Liver (tissue), 3 donors: ENCODE data around the gene TOP1.
A peak's percentile ranks its signal among the peaks of the same experiment; 100 is the strongest.

ENCODE experiments used
- EGR1 ChIP-seq, 2 donors: IDR thresholded peaks; 2 replicates each; pipeline ENCODE4 v1.6.1; 2016 to 2018; ENCODE audit warnings: antibody characterized with exemption in 2 of 2, low read depth in 2 of 2
- FOXA2 ChIP-seq: IDR thresholded peaks from 2 replicates; pipeline ENCODE4 v1.6.1; 2016; ENCODE audit warnings: antibody characterized with exemption
- RAD21 ChIP-seq, 2 donors: IDR thresholded peaks; 2 replicates each; pipeline ENCODE4 v1.6.1; 2016; ENCODE audit warnings: antibody characterized with exemption in 2 of 2, mild to moderate bottlenecking in 2 of 2
- RXRA ChIP-seq, 2 donors: IDR thresholded peaks; 2 replicates each; pipeline ENCODE4 v1.6.1; 2017 to 2018; ENCODE audit warnings: antibody characterized with exemption in 2 of 2, mild to moderate bottlenecking in 1 of 2
- TAF1 ChIP-seq: conservative IDR thresholded peaks from 2 replicates; pipeline ENCODE4 v1.6.1; 2016; ENCODE audit warnings: antibody characterized with exemption, mild to moderate bottlenecking
- YY1 ChIP-seq: IDR thresholded peaks from 2 replicates; pipeline ENCODE4 v1.6.1; 2016; ENCODE audit warnings: antibody characterized with exemption, mild to moderate bottlenecking
- TF ChIP-seq, protein P1 (sequence below): fragments of 150-350 bp; IDR thresholded peaks from 2 replicates; pipeline ENCODE4 v1.5.1; 2017; ENCODE audit warnings: improper control_type of control experiment, low read depth, low read length; ENCODE audit not compliant: missing input control
- TF ChIP-seq, protein P2 (sequence below): IDR thresholded peaks from 2 replicates; pipeline ENCODE4 v1.6.1; 2016; ENCODE audit warnings: antibody characterized with exemption
- TF ChIP-seq, protein P3 (sequence below): IDR thresholded peaks from 2 replicates; pipeline ENCODE4 v1.6.1; 2016; ENCODE audit warnings: antibody characterized with exemption
- TF ChIP-seq, protein P4 (sequence below): IDR thresholded peaks from 2 replicates; pipeline ENCODE4 v1.6.1; 2016; ENCODE audit warnings: antibody characterized with exemption, mild to moderate bottlenecking
- donor health status: healthy.
- donor health status: healthy.

DNA sequence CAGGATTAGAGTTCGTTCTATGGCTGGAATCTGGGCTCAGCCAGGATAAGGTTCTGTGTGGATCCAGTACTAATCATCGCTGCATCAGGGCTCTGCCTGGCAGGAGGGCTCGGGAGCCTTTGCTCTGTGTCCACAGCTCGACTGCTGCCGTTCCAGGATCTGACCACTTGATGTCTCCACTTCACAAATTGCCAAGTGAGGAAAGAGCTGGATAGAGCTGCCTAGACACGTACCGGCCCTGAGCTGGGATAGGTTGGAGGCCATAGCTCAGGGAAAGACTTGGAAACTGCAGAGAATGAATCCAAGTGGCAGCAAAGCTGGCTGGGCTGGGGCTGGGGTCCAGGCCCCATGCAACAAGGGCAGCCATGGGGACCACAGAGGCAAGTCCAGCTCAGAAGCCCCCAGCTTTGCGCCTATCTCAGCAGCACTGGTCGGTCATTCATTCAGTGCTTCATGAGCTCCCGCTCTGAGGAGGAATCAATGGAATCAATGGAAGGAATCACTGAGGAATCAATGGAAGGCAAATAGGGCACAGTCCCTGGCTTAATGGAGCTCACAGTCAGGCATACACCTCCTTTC, 38.0 kb upstream of the TOP1 start:
- TF ChIP-seq FOXA2, result no peak
- no peak for TF ChIP-seq TAF1
- TF ChIP-seq, protein P1, sequence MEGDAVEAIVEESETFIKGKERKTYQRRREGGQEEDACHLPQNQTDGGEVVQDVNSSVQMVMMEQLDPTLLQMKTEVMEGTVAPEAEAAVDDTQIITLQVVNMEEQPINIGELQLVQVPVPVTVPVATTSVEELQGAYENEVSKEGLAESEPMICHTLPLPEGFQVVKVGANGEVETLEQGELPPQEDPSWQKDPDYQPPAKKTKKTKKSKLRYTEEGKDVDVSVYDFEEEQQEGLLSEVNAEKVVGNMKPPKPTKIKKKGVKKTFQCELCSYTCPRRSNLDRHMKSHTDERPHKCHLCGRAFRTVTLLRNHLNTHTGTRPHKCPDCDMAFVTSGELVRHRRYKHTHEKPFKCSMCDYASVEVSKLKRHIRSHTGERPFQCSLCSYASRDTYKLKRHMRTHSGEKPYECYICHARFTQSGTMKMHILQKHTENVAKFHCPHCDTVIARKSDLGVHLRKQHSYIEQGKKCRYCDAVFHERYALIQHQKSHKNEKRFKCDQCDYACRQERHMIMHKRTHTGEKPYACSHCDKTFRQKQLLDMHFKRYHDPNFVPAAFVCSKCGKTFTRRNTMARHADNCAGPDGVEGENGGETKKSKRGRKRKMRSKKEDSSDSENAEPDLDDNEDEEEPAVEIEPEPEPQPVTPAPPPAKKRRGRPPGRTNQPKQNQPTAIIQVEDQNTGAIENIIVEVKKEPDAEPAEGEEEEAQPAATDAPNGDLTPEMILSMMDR, result peak; percentile 93
- TF ChIP-seq YY1, result no peak
- TF ChIP-seq, protein P2, sequence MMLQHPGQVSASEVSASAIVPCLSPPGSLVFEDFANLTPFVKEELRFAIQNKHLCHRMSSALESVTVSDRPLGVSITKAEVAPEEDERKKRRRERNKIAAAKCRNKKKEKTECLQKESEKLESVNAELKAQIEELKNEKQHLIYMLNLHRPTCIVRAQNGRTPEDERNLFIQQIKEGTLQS, result no peak
- TF ChIP-seq RXRA (IDR thresholded peaks at IDR 0.05), result no peak
- TF ChIP-seq, protein P3, sequence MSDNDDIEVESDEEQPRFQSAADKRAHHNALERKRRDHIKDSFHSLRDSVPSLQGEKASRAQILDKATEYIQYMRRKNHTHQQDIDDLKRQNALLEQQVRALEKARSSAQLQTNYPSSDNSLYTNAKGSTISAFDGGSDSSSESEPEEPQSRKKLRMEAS, result no peak
- peak; percentile 93 to 97 for TF ChIP-seq RAD21 (IDR thresholded peaks at IDR 0.05)
- no peak for TF ChIP-seq EGR1 (IDR thresholded peaks at IDR 0.05; ENCODE audit: low read depth in 2 of 2)
- TF ChIP-seq, protein P4, sequence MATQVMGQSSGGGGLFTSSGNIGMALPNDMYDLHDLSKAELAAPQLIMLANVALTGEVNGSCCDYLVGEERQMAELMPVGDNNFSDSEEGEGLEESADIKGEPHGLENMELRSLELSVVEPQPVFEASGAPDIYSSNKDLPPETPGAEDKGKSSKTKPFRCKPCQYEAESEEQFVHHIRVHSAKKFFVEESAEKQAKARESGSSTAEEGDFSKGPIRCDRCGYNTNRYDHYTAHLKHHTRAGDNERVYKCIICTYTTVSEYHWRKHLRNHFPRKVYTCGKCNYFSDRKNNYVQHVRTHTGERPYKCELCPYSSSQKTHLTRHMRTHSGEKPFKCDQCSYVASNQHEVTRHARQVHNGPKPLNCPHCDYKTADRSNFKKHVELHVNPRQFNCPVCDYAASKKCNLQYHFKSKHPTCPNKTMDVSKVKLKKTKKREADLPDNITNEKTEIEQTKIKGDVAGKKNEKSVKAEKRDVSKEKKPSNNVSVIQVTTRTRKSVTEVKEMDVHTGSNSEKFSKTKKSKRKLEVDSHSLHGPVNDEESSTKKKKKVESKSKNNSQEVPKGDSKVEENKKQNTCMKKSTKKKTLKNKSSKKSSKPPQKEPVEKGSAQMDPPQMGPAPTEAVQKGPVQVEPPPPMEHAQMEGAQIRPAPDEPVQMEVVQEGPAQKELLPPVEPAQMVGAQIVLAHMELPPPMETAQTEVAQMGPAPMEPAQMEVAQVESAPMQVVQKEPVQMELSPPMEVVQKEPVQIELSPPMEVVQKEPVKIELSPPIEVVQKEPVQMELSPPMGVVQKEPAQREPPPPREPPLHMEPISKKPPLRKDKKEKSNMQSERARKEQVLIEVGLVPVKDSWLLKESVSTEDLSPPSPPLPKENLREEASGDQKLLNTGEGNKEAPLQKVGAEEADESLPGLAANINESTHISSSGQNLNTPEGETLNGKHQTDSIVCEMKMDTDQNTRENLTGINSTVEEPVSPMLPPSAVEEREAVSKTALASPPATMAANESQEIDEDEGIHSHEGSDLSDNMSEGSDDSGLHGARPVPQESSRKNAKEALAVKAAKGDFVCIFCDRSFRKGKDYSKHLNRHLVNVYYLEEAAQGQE, result no peak
